HG03469 (cell line): ENCODE measurements around the gene UBL4A.
"Not testable (repeated sequence)": the region's sequence is repeated elsewhere in the genome, so short reads cannot be mapped to it uniquely, and the experiment has no call there.

Experiments
- ATAC-seq: cut with Tn5 transposase; IDR thresholded peaks from one replicate; pipeline ENCODE4 v1.9.1; 2021; ENCODE audit warnings: mild to moderate bottlenecking, moderate library complexity, moderate number of reproducible peaks; ENCODE audit not compliant: unreplicated experiment

The UBL4A gene

DNA sequence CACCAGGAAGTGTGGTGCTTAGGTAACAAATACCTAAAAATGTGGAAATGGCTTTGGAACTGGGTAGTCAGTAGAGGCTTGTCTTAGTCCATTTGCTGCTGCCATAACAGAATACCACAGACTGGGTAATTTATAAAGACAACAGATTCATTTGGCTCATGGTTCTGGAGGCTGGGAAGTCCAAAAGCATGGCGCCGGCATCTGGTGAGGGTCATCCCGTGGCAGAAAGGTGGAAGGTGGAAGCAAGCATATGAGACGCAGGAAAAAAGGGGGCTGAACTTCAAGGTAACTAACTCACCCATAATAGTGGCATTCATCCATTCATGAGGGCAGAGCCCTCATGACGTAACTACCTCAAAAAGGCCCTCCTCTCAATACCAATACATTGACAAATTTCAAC lies 23.0 kb upstream of the UBL4A start:
- no peak for ATAC-seq

DNA sequence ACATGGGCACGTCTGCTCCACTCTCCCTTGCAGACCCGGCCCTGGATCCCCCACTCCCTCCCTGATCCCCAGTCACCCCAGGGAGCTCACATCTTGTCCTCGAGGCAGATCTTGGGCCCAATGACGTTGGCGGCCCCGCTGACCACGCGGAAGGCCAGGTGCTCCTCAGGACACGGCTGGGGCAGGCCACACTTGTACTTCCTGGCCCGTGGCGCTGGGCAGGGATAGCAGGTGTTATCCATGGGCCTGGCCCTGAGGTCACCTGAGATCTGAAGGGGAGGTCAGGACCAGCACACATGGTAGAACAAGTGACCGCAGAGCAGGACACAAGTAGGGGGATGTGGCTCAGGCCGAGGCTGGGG lies 21.9 kb upstream of the UBL4A start:
- ATAC-seq: no peak

- no peak for ATAC-seq
Observed at GRCh38 chrX:154507673-154508383, 21.4 kb upstream of the UBL4A start.

DNA sequence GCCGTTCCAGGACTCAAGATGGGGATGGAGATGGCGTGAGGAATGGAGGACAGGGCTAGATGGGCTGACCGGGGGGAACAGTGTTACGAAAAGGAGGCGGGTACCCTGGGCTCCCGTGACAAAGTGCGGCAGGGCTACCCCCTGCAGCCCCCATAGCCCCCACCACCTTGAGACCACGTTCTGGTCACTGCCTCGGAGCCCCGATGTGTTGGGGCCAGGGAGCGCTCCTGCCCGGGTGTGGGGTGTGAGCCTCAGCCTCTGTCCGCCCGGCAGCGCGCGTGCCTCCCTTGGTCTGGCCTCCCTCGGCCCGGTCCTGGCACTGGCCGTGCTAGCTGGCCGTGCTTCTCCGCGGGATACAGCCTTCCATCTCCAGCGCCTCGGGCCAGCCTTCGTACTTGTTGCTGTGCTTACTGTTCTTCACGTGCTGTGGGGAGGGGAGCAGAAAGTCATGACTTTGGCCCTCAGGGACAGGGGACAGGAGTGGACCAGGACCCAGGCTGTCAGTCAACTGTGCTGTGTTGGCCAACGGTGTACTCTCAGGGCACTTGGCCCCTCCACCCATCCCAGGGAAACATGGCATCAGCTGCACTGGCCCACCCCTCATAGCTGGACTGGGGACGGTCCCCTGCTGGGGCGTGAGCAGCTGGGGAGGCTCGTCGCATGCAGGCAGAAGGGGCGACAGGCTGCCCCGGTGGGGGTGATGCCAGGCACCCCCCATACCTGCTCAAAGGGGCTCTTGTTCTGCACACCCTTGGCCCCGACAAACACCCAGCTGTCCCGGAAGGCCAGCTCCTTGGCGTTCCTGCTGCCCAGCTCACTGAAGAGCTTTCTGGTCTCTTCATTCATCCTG lies 20.3 kb upstream of the UBL4A start:
- ATAC-seq: no peak

DNA sequence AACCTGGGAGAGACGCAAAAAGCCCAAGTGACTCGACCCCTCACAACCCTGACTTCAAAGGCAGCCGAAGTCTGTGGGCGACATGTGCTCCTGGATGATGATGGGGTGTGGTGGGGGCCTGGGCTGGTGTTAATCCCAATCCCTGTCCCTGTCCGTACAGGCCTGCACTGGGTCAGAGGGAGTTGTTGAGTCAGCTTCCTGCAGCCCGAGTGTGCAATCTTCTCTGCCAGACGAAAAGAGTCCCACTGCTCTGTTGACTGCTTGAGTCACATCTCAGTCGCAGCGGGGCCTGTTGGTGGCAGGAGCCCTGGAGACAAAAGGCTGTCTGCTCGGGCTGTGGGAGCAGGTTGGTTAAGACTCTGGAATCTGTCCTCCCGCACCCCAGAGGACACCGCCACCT lies 19.3 kb upstream of the UBL4A start:
- no peak for ATAC-seq

DNA sequence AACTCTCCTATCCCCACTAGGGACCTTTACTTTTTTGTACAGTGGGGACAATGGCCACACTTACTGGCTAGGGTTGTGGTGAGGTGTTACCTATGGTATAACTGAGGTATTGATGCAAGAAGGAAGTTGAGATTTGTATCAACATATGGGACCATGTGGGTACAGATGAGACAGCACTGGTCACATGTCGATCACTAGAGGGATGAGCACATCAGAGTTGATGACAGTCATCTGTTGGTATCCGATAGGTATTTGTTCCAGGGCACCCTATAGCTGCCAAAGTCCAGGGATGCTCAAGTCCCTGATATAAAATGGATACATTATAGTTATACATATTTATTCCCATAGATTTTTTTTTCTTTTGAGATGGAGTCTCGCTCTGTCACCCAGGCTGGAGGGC lies 16.6 kb upstream of the UBL4A start:
- no peak for ATAC-seq

DNA sequence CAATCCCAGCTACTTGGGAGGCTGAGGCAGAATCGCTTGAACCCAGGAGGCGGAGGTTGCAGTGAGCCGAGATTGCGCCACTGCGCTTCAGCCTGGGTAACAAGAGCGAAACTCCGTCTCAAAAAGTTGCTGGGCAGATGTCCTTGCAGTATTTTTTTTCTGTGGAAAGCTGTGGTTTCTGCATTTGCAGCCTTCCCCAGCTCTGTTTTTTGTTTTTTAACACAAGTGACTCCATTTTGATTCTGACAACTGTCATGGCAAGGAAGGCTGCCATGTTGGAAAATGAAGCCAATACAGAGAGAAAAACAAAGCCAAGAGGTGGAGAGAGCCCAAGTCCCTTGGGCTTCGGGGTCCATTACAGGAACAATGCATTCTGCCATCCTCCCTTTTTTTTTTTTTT lies 15.7 kb upstream of the UBL4A start:
- no peak for ATAC-seq

- not testable (repeated sequence) for ATAC-seq
Observed at GRCh38 chrX:154501423-154501822, 15.0 kb upstream of the UBL4A start.

- not testable (repeated sequence) for ATAC-seq
Observed at GRCh38 chrX:154496591-154497137, 10.2 kb upstream of the UBL4A start.

DNA sequence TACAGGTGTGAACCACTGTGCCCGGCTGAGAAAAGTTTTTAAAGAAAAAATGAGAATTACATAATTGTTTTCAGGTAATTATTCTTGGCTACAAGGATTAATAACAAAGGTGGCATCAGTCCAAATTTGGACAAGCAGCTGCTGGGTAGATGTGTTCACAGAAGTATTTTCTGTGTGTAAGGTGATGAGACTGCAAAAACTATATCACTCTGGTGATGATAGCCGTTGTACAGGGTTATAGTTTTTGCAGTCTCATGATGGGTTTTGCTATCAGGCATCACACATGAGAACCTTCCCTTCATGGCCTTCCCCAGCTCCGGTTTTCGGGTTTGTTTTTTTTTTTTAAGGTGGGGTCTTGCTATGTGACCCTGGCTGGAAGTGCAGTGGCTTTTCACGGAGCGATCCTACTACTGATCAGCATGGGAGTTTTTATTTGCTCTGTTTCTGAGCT lies 9.1 kb upstream of the UBL4A start:
- no peak for ATAC-seq

- ATAC-seq: no peak
Observed at GRCh38 chrX:154494715-154495114, 8.3 kb upstream of the UBL4A start.

- peak; percentile 75 for ATAC-seq
Observed at GRCh38 chrX:154490414-154491083, 4.1 kb upstream of the UBL4A start, which contains the start of gene SLC10A3. TSS of gene SLC10A3 (minus strand) at chrX:154490629. CDS start at chrX:154488940, 1,689 bp downstream.

DNA sequence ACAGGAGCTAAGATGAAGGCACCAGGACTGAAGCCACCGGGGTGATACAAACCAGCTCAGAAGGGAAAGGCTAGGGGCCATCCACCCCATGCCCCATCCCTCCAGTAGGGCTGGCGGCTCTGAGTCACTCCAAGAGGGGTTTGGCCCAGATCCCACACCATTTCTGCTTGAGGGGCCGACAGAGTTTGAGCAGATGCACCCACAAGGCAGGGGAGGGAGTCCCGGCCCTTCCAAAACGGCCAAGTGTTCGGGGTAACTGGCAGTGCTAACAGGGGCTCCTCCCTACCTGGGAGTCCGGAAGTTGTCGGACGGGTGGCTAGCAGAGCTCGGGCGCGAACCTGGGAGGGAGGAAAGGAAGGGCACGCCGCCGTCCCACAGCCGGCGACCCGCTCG lies 3.6 kb upstream of the UBL4A start:
- ATAC-seq: peak; percentile 2

- ATAC-seq: no peak
Observed at GRCh38 chrX:154489182-154489581, 2.8 kb upstream of the UBL4A start.

DNA sequence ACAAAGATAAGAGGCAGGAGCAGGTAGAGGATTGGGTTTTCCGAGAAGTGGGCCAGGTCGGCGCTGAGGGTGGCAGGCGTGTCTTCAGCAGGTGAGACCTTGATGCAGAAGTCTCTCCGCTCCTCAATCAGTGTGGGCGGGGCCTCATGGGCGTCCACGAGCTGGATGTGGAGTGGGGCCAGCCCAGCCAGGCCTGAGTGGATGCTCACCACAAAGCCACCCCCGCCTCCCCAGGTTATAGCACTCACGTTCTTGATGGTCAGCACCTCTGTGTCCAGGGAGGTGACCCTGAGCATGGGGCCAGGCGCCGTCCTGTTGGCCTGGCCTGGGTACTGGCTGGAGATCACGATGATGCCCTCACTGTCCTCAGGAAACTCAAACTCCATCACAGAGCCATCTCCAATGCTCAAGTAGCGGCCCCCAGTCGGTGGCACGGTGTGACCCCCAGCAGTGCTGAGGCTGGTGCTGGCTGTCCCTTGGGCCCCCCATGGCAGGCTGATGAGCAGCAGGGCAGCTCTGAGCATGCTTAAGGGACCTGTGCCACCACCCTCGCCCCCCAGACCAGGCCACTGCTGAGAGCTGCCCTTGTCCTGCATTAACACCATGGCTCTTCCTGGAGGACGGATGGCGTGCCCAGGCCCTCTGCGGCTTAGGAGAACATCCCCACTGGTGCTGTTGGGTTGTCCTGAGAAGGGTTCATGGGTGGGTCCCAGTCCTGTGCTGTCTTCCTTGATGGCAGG lies 2.1 kb upstream of the UBL4A start:
- ATAC-seq: no peak

DNA sequence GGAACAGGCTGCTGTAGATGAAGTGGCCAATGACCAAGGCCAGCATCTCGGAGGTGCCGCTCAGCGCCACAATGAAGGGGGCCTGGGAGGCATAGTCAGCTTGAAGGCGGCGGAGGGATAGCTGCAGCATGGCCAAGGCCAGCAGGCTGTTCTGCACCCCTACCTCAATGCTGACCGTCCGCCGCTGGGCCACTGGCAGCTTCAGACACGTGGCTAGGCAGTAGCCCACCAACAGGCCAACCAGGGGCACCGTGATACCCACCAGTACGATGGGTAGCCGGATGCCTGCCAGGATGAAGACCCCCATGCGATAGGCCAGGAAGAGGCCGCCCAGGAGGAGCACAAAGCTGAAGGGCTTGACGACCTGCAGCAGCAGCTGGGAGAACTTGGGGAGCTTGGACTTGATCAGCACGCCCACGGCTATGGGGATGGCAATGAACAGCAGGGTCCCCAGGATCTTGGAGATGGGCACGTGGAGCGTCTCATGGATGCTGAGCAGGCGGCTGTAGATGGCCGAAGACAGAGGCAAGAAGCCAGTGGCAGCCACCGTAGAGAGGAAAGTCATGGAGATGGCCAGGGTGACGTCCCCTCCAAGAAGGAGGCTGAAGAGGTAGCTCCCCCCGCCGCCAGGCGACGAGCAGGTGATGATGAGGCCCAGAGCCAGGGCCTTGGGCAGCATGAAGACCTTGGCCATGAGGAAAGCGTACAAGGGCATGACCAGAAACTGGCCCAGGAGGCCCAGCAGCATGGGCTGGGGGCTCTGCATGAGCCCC lies 1.3 kb upstream of the UBL4A start:
- ATAC-seq: no peak

DNA sequence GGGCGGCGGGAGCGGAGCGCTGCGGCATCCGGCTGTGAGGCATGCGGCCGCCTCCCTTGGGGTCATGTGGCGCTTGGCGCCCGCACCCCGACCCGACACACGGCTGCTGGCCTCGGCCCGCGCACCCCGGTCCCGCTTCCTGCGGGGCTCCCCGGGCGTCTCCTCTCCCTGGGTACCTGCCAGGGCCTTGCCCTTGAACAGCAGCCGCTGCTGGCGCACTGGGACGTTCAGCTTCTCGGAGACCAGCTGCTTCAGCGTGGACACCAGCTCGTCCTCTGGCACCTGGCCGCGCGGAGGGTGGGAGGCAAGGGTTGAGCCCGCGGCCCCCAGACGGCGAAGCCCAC lies 391 bp downstream of the UBL4A start:
- no peak for ATAC-seq

DNA sequence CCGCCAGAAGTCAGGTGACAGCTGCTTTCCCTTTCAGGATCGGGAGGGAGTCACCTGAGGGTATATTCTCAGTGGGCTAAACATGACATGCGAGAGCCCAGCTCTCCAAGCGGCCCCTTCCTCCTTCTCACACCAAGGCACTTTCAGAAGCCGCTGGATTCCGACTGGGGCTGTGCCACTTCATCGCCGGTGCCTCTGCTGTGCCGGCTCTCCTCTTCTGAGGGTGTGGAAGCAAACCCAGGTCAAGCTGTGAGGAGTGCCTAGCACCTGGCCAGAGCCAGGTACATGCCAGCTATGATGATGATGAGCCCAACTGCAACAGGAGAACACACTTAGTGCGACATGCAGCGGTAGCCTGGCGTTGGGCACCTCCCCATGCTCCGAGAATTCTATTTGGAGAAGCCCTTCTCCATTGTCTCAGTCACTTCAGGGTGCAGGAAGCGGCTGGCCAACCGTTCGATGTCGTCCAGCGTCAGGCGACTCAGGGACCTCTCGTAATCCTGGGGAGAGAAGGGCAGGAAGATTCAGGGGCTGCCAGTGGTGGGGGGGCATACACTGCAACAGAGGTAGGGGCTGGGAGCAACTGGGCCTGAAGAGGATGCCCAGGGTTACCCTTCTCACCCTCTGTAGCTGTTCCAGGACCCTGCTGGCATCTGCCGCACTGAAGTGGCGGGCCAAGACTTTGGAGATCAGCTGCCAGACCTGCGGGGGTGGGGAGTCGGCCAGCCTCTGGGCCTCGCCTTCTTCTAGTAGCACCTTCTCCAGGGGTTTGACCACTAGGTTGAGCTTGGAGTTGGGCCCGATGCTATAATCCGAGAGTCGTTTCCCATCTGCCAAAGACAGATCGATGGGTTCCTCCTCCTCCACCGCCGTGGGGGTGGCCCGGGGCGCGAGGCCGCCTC lies 1.0 kb downstream of the UBL4A start:
- no peak for ATAC-seq
